MCF 10A (cell line): ENCODE data around the gene IL12RB2. TPM values are rescaled to one million over a fixed set of nuclear protein-coding genes. Genes with fewer than 3 reads are reported as not detected.

Experiments used
- BruUV-seq: library from RNA; stranded (reverse); fragments of 400-500 nt; replicated peaks from 2 replicates; lab custom pipeline; 2021; lab: Mats Ljungman, UMichigan
- CTCF ChIA-PET: fragments of 300-600 bp; sonication (Branson Sonifier 250); formaldehyde crosslinking; extraction: SDS; loops from one replicate; lab custom pipeline; 2021; ENCODE audit warnings: antibody characterized with exemption, inconsistent platforms; lab: Yijun Ruan, JAX
- POLR2A ChIA-PET: fragments of 300-600, 350-650 bp; sonication (Branson Sonifier 250); formaldehyde crosslinking; extraction: SDS; loops from one replicate; lab custom pipeline; 2020; ENCODE audit warnings: antibody characterized with exemption, inconsistent platforms; lab: Yijun Ruan, JAX
- DNase-seq: peaks from one replicate; pipeline ENCODE4 v3.0.0-alpha.2; 2018; ENCODE audit not compliant: unreplicated experiment
- H3K27ac Mint-ChIP-seq: one replicate; pipeline ENCODE4 v1.8.0; 2022; ENCODE audit warnings: mild to moderate bottlenecking, low read depth, mixed read lengths; ENCODE audit not compliant: unreplicated experiment
- H3K27me3 Mint-ChIP-seq: one replicate; pipeline ENCODE4 v1.8.0; 2022; ENCODE audit warnings: mixed read lengths; ENCODE audit not compliant: insufficient read depth, unreplicated experiment
- H3K36me3 Mint-ChIP-seq: one replicate; pipeline ENCODE4 v1.8.0; 2022; ENCODE audit warnings: mild to moderate bottlenecking, moderate library complexity, mixed read lengths; ENCODE audit not compliant: insufficient read depth, unreplicated experiment
- H3K4me1 Mint-ChIP-seq: one replicate; pipeline ENCODE4 v1.8.0; 2022; ENCODE audit warnings: mixed read lengths; ENCODE audit not compliant: insufficient read depth, unreplicated experiment
- H3K4me3 Mint-ChIP-seq: one replicate; pipeline ENCODE4 v1.8.0; 2022; ENCODE audit warnings: mild to moderate bottlenecking, moderate library complexity, mixed read lengths; ENCODE audit not compliant: unreplicated experiment
- H3K9me3 Mint-ChIP-seq: one replicate; pipeline ENCODE4 v1.8.0; 2022; ENCODE audit warnings: mixed read lengths; ENCODE audit not compliant: unreplicated experiment
- CTCF ChIP-seq: fragments of 200-600 bp; IDR thresholded peaks from one replicate; pipeline ENCODE4 v1.8.0; 2022; ENCODE audit warnings: antibody characterized with exemption, mild to moderate bottlenecking; ENCODE audit not compliant: unreplicated experiment
- intact Hi-C: fragments of 100-400 bp; cut with micrococcal nuclease; formaldehyde crosslinking; loops from 2 replicates; pipeline ENCODE4 v1.14.1; 2022
- total RNA-seq: library from RNA; stranded (reverse); gene quantifications from 2 replicates; pipeline ENCODE4 v1.2.3, GENCODE V29; 2022

Gene IL12RB2
- total RNA-seq, 1 experiment from 2014 or later, result not detected

GRCh38 chr1:67285780-67286488, 21.7 kb upstream of the IL12RB2 start:
- intact Hi-C loops, result no loop called here
- Mint-ChIP-seq H3K27me3 (peaks cover 11% of the 10 kb centered on the region), H3K4me3 (no peak overlapping the region), H3K4me1 (no peaks in the 10 kb centered on the region), H3K27ac (no peak overlapping the region), H3K36me3 (no peaks in the 10 kb centered on the region), H3K9me3 (peaks cover under 1% of the 10 kb centered on the region)
- ChIA-PET POLR2A (no interaction called here), CTCF (interaction anchor here (0.5 kb wide), 1 partner anchor 275 kb away, joined by 3 read pairs; no protein-coding TSS in a partner anchor)
- peak; percentile 10 for DNase-seq
- BruUV-seq, result no TSS peak
- TF ChIP-seq CTCF, result no peak

- Mint-ChIP-seq H3K27ac (no peak overlapping the region), H3K27me3 (no peaks in the 10 kb centered on the region), H3K9me3 (peaks cover 8% of the 10 kb centered on the region), H3K4me3 (no peak overlapping the region), H3K4me1 (peaks cover 7% of the 10 kb centered on the region), H3K36me3 (no peaks in the 10 kb centered on the region)
- intact Hi-C loops, result no loop called here
- ChIA-PET POLR2A (interaction anchor here (2.7 kb wide), 1 partner anchor 10 kb away, joined by 7 read pairs; no protein-coding TSS in a partner anchor), CTCF (no interaction called here)
- DNase-seq, result no peak
- no peak for TF ChIP-seq CTCF
- no TSS peak for BruUV-seq
These were observed 17.4 kb upstream of the IL12RB2 start for GRCh38 chr1:67290236-67290635.

- peaks cover 13% of the 10 kb centered on the region for H3K9me3 Mint-ChIP-seq
- no peak overlapping the region for H3K27ac Mint-ChIP-seq
- TF ChIP-seq CTCF, result no peak
- POLR2A ChIA-PET, result interaction anchor here (0.6 to 0.9 kb wide), 2 partner anchors 11 to 146 kb away, joined by 3 to 4 read pairs; no protein-coding TSS in a partner anchor
- DNase-seq, result no peak
- intact Hi-C loops, result no loop called here
- CTCF ChIA-PET, result interaction anchor here (0.7 to 1.5 kb wide), 3 partner anchors 42 to 53 kb away, joined by 3 read pairs; no protein-coding TSS in a partner anchor
- no peaks in the 10 kb centered on the region for H3K36me3 Mint-ChIP-seq
- BruUV-seq, result no TSS peak
- H3K4me3 Mint-ChIP-seq, result no peak overlapping the region
- H3K27me3 Mint-ChIP-seq, result no peaks in the 10 kb centered on the region
- H3K4me1 Mint-ChIP-seq, result peaks cover 7% of the 10 kb centered on the region
These were observed 12.6 kb upstream of the IL12RB2 start for GRCh38 chr1:67294836-67295617.

- Mint-ChIP-seq H3K4me3 (no peak overlapping the region), H3K4me1 (peaks cover under 1% of the 10 kb centered on the region), H3K27ac (no peak overlapping the region), H3K9me3 (peaks cover 8% of the 10 kb centered on the region), H3K36me3 (no peaks in the 10 kb centered on the region), H3K27me3 (no peaks in the 10 kb centered on the region)
- intact Hi-C loops, result no loop called here
- ChIA-PET CTCF (no interaction called here), POLR2A (interaction anchor here (0.7 kb wide), 1 partner anchor 17 kb away, joined by 3 read pairs; no protein-coding TSS in a partner anchor)
- no TSS peak for BruUV-seq
- TF ChIP-seq CTCF, result no peak
- no peak for DNase-seq
These were observed 8.9 kb upstream of the IL12RB2 start for GRCh38 chr1:67298762-67299161.
